ENCODE results near the gene WDR62. TPM values are rescaled to one million over a fixed set of nuclear protein-coding genes. Genes with fewer than 3 reads are reported as not detected.

The WDR62 gene
- total RNA-seq, 2 experiments from 2014 or later: 19.1 to 20.4 TPM

DNA sequence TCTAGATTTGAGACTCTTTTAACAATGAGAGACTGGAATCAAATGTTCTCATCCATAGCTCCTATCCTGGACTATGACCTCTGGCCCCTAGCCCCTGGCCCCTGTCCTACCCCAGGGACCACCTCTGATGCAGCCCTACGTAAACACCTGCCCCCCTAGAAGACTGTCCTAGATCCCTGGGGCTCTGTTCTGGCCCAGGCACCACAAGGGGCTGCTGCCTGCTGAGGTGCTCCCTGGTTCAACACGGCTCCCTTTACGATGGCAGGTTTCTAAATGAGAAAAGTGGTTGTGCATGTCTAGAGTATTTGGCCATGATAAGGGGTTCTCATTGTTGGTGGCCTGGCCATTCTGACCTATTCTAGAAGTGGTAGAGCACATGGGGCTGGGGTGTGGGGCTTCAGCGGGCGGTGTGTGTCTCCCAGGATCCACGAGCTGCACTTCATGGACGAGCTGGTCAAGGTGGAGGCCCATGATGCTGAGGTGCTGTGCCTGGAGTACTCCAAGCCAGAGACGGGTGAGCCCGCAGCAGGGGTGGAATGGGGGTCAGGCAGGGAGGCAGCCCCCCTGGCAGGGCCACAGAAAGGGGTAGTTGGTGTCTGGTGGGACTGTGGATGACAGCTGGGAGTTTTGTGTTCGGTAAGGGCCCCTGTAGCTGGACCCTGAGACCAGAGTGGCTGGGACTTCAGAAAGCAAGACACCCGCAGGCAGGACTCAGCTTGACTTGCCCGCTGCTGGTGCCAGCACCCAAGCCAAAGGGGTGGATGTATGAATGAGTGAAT, 29.7 kb downstream of the WDR62 start:
- Mint-ChIP-seq H3K4me3 (no peak overlapping the region), H3K9me3 (no peaks in the 10 kb centered on the region), H3K27ac (no peak overlapping the region), H3K36me3 (peaks cover 43% of the 10 kb centered on the region), H3K4me1 (no peaks in the 10 kb centered on the region), H3K27me3 (no peaks in the 10 kb centered on the region)
- no peak for DNase-seq

GRCh38 chr19:36086326-36086725, 31.6 kb downstream of the WDR62 start:
- no peaks in the 10 kb centered on the region for H3K4me1 Mint-ChIP-seq
- H3K4me3 Mint-ChIP-seq: no peak overlapping the region
- peaks cover 36% of the 10 kb centered on the region for H3K36me3 Mint-ChIP-seq
- no peak for DNase-seq
- H3K27me3 Mint-ChIP-seq: no peaks in the 10 kb centered on the region
- no peak overlapping the region for H3K27ac Mint-ChIP-seq
- H3K9me3 Mint-ChIP-seq: no peaks in the 10 kb centered on the region

DNA sequence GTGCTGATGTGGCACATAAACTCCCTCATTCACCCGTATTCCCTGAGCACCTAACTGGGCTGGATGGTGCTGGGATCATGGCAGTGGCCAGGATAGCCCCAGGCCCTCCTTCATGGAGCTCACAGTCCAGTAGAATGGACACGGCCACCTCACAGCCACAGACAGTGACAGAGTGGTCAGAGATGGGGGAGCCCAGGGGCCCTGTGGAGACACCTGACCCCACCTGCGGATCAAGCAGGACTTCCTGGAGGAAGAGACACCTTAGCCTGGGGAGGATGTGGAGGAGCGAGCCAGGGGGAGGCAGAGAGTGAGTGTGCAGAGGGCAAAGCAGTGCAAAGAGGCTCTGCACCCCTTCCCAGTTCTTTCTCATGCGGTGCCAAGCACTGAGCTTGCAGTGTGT, 35.1 kb downstream of the WDR62 start:
- Mint-ChIP-seq H3K4me1 (peaks cover 15% of the 10 kb centered on the region), H3K4me3 (no peak overlapping the region), H3K9me3 (no peaks in the 10 kb centered on the region), H3K27ac (no peak overlapping the region), H3K27me3 (no peaks in the 10 kb centered on the region), H3K36me3 (peaks cover 40% of the 10 kb centered on the region)
- DNase-seq: no peak

DNA sequence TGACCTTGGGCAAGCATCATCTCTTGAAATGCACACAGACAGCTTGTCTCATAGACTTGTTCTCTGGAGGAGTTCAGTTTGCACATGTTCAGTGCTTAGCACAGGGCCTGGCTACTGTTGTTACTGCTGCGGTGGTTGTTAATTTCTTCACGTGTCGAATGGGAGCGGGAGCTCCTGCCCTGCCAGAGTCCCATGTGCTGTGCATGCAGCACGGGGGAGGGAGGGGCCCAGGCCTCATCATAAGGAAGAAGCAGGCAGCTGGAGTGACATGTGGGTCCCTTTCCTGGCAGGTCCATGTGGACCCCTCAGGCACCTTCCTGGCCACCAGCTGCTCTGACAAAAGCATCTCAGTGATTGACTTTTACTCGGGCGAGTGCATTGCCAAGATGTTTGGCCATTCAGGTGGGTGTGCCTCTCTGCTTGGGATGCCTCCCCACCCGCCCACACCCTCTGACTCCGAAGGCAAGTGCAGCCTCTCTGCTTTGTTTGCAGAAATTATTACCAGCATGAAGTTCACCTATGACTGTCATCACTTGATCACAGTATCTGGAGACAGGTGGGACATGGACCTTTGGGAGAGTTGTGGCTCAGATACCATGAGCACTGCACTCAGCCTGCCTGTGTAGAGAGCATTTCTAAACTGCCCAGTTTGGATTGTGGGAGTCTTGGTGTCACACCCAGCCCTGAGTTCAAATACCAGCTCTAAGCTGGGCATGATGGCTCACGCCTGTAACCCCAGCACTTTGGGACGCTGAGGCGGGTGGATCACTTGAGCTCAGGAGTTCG, 36.4 kb downstream of the WDR62 start:
- H3K9me3 Mint-ChIP-seq: no peaks in the 10 kb centered on the region

GRCh38 chr19:36092566-36092965, 37.9 kb downstream of the WDR62 start:
- peaks cover 38% of the 10 kb centered on the region for H3K36me3 Mint-ChIP-seq
- H3K4me3 Mint-ChIP-seq: no peak overlapping the region
- H3K9me3 Mint-ChIP-seq: no peaks in the 10 kb centered on the region
- no peaks in the 10 kb centered on the region for H3K27me3 Mint-ChIP-seq
- H3K4me1 Mint-ChIP-seq: peaks cover 15% of the 10 kb centered on the region
- H3K27ac Mint-ChIP-seq: peak overlapping the region; percentile 34
- no peak for DNase-seq

More for the DNA sequence above, 36.4 kb downstream of the WDR62 start:
- Mint-ChIP-seq H3K36me3 (peaks cover 38% of the 10 kb centered on the region), H3K27me3 (no peaks in the 10 kb centered on the region), H3K27ac (no peak overlapping the region), H3K4me1 (peaks cover 15% of the 10 kb centered on the region), H3K4me3 (no peak overlapping the region)
- no peak for DNase-seq

- H3K9me3 Mint-ChIP-seq: no peaks in the 10 kb centered on the region
These were observed 38.5 kb downstream of the WDR62 start for GRCh38 chr19:36093146-36093662.

GRCh38 chr19:36093687-36094086, 39.0 kb downstream of the WDR62 start:
- H3K27me3 Mint-ChIP-seq: no peaks in the 10 kb centered on the region
- peaks cover 15% of the 10 kb centered on the region for H3K4me1 Mint-ChIP-seq
- DNase-seq: no peak
- H3K36me3 Mint-ChIP-seq: peaks cover 40% of the 10 kb centered on the region
- peak overlapping the region; percentile 34 for H3K27ac Mint-ChIP-seq
- no peaks in the 10 kb centered on the region for H3K9me3 Mint-ChIP-seq
- H3K4me3 Mint-ChIP-seq: no peak overlapping the region

More at GRCh38 chr19:36093146-36093662, 38.5 kb downstream of the WDR62 start:
- peaks cover 35% of the 10 kb centered on the region for H3K36me3 Mint-ChIP-seq
- no peak overlapping the region for H3K4me3 Mint-ChIP-seq
- peak overlapping the region; percentile 34 for H3K27ac Mint-ChIP-seq
- H3K27me3 Mint-ChIP-seq: no peaks in the 10 kb centered on the region
- H3K4me1 Mint-ChIP-seq: peaks cover 15% of the 10 kb centered on the region
- DNase-seq: peak; percentile 43

- DNase-seq: no peak
- H3K27ac Mint-ChIP-seq: no peak overlapping the region
- H3K4me1 Mint-ChIP-seq: peaks cover 15% of the 10 kb centered on the region
- H3K36me3 Mint-ChIP-seq: peaks cover 31% of the 10 kb centered on the region
- H3K4me3 Mint-ChIP-seq: no peak overlapping the region
- H3K9me3 Mint-ChIP-seq: no peaks in the 10 kb centered on the region
- no peaks in the 10 kb centered on the region for H3K27me3 Mint-ChIP-seq
These were observed 42.3 kb downstream of the WDR62 start for GRCh38 chr19:36097036-36097435.

- H3K36me3 Mint-ChIP-seq: peaks cover 18% of the 10 kb centered on the region
- no peak for DNase-seq
These were observed 44.6 kb downstream of the WDR62 start for GRCh38 chr19:36099166-36099785.

GRCh38 chr19:36100476-36100875, 45.8 kb downstream of the WDR62 start:
- Mint-ChIP-seq H3K36me3 (peaks cover 13% of the 10 kb centered on the region), H3K27me3 (no peaks in the 10 kb centered on the region), H3K9me3 (no peaks in the 10 kb centered on the region), H3K4me3 (no peak overlapping the region), H3K4me1 (no peaks in the 10 kb centered on the region), H3K27ac (no peak overlapping the region)
- no peak for DNase-seq

More at GRCh38 chr19:36099166-36099785, 44.6 kb downstream of the WDR62 start:
- Mint-ChIP-seq H3K27ac (no peak overlapping the region), H3K27me3 (no peaks in the 10 kb centered on the region), H3K4me3 (no peak overlapping the region), H3K4me1 (no peaks in the 10 kb centered on the region), H3K9me3 (no peaks in the 10 kb centered on the region)

DNA sequence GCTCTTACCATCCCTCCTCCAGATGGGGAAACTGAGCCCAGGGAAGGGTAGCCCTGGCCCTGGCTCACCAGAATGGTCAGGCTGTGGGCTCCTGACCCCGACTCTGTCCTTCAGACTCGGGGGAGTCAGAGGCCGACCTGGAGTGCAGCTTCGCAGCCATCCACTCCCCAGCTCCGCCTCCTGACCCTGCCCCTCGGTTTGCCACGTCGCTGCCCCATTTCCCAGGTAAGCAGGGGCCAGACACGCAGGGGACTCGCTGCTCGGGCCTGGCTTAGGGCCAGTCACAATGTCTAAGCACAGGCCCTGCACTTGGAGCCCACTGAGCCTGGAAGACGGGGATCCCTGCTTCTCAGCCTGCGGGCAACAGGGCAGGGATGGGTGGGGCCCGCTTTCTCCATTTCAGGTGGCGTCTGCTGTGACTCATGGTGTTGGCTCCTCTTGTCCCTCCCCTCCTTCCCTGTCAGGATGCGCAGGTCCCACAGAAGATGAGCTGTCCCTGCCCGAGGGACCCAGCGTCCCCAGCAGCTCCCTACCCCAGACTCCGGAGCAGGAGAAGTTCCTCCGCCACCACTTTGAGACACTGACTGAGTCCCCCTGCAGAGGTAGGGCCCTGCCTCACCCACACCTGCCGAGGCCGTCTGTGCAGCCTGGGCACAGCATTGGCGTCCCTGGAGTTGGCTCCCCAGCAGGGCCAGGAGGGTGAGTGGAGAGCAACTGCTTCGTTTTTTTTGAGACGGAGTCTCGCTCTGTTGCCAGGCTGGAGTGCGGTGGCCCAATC, 47.0 kb downstream of the WDR62 start:
- no peak for DNase-seq
- Mint-ChIP-seq H3K27me3 (no peaks in the 10 kb centered on the region), H3K36me3 (peaks cover 11% of the 10 kb centered on the region), H3K27ac (no peak overlapping the region), H3K4me1 (no peaks in the 10 kb centered on the region), H3K4me3 (no peak overlapping the region), H3K9me3 (no peaks in the 10 kb centered on the region)

- Mint-ChIP-seq H3K9me3 (no peaks in the 10 kb centered on the region), H3K4me1 (no peaks in the 10 kb centered on the region), H3K36me3 (peaks cover 5% of the 10 kb centered on the region), H3K27me3 (no peaks in the 10 kb centered on the region), H3K4me3 (no peak overlapping the region), H3K27ac (no peak overlapping the region)
- DNase-seq: no peak
These were observed 48.4 kb downstream of the WDR62 start for GRCh38 chr19:36103040-36103626.

DNA sequence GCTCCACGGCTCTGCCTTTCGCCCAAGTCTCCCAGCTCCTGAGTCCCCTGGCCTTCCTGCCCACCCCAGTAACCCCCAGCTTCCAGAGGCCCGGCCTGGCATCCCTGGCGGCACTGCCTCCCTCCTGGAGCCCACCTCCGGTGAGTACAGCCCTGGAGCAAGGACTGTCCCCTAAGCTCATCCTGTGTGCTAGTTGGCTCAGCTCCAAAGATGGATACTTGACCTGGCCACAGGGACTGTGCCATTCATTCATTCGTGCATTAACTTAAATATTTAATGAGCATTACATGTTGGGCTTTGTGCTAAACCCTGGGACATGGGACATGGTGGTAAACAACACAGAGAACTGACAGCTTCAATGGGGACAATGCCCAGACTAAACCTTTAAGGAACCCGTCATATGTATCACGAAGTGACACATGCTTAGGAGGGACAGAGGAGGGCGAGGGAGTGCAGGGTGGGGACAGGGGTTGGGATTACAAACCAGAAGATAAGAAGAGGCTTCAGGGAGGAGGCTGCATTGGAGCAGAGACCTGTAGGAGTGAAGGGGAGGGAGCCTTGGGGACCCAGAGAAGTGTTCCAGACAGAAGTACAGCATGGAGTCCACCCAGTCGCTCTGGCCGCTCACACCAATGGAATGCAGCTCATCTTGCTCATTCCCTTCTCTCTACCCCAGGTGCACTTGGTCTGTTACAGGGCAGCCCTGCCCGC, 49.3 kb downstream of the WDR62 start:
- Mint-ChIP-seq H3K36me3 (peaks cover 3% of the 10 kb centered on the region), H3K4me1 (no peaks in the 10 kb centered on the region), H3K4me3 (no peak overlapping the region), H3K9me3 (no peaks in the 10 kb centered on the region), H3K27me3 (no peaks in the 10 kb centered on the region), H3K27ac (no peak overlapping the region)
- no peak for DNase-seq

DNA sequence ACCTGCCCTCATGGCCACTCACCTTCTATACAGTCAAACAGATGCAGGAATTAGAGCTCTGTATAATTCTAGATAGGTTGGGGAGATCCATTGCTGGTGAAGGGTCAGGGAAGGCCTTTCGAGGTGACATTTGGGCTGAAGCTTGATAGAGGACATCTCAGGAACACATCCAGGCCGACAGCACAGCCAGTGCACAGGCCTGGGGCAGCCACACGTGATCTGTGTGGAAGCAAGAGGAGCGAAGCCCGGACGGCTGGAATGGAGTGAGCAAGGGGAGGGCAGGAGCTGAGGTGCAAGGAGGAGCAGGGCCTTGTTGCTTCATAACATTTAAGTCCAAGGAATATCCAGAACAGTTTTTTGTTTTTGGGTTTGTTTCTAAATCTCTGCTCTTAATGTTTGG, 51.7 kb downstream of the WDR62 start:
- no peaks in the 10 kb centered on the region for H3K4me1 Mint-ChIP-seq
- no peak for DNase-seq
- no peak overlapping the region for H3K27ac Mint-ChIP-seq
- H3K27me3 Mint-ChIP-seq: no peaks in the 10 kb centered on the region
- no peaks in the 10 kb centered on the region for H3K9me3 Mint-ChIP-seq
- peaks cover 5% of the 10 kb centered on the region for H3K36me3 Mint-ChIP-seq
- no peak overlapping the region for H3K4me3 Mint-ChIP-seq

All from activated naive CD8-positive, alpha-beta T cell treated with anti-CD3 and anti-CD28 coated beads for 36 hours (primary cell).